Measurements from ENCODE around the gene CCL25. TPM values are rescaled to one million over a fixed set of nuclear protein-coding genes. Genes with fewer than 3 reads are reported as not detected.

Gene CCL25
- total and polyA plus RNA-seq, 2 donors (not counting 3 experiments of a cell fraction or from before 2014, with no cell fraction given): not detected

- no TSS peak for BruUV-seq (replicated peaks)
- intact Hi-C loops (cut with micrococcal nuclease): no loop called here
- H3K27me3 ChIP-seq (ENCODE audit: control insufficient read depth in 2 of 2, insufficient read depth in 2 of 2, low read length in 2 of 2): no peaks in the 10 kb centered on the region
- DNase-seq (ENCODE audit: low read depth, low spot score) (no peak), FAIRE-seq (no peak)
- no peak overlapping the region for H3K9ac ChIP-seq (replicated peaks; ENCODE audit: extremely low read depth, insufficient read depth, low read length)
- H3K9me3 ChIP-seq (replicated peaks; ENCODE audit: control insufficient read depth, insufficient read depth, low read length): no peaks in the 10 kb centered on the region
- no peaks in the 10 kb centered on the region for H3K4me1 ChIP-seq (ENCODE audit: control insufficient read depth, extremely low read depth, insufficient read depth, low read length)
- no peak overlapping the region for H3K27ac ChIP-seq (ENCODE audit: insufficient read depth, low read depth, low read length)
- H3K4me3 ChIP-seq (replicated peaks in 1 of 3; ENCODE audit: insufficient read depth in 1 of 3, low read depth in 1 of 3, low read length in 3 of 3): no peak overlapping the region
- dilution Hi-C loops (cut with MboI; ENCODE audit: extremely low pct_ligation_motif_present, low sequenced_read_pairs): no loop called here
- TF ChIP-seq CTCF (IDR thresholded peaks at IDR 0.05; ENCODE audit: extremely low read depth in 1 of 2, insufficient read depth in 1 of 2, low read depth in 1 of 2, low read length in 2 of 2) (no peak), FOS (IDR thresholded peaks at IDR 0.05; ENCODE audit: borderline replicate concordance, insufficient read depth, low read length) (no peak), POLR2A (IDR thresholded peaks at IDR 0.05; ENCODE audit: low read depth, low read length) (no peak), POLR2AphosphoS5 (IDR thresholded peaks at IDR 0.05; ENCODE audit: insufficient read depth, low read depth, low read length) (no peak), JUN (IDR thresholded peaks at IDR 0.05; ENCODE audit: borderline replicate concordance, insufficient read depth, insufficient read length, low read depth) (no peak), MYC (IDR thresholded peaks at IDR 0.05; ENCODE audit: low read depth, low read length) (no peak), EZH2 (IDR thresholded peaks at IDR 0.05; ENCODE audit: borderline replicate concordance, low read depth, low read length, severe bottlenecking) (no peak), GATA2 (IDR thresholded peaks at IDR 0.05; ENCODE audit: insufficient read depth, insufficient read length, low read depth, low read length) (no peak)
- TF ChIP-seq, protein P1, sequence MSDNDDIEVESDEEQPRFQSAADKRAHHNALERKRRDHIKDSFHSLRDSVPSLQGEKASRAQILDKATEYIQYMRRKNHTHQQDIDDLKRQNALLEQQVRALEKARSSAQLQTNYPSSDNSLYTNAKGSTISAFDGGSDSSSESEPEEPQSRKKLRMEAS (IDR thresholded peaks at IDR 0.05; ENCODE audit: insufficient read depth, insufficient read length): no peak
- H3K36me3 ChIP-seq (ENCODE audit: control insufficient read depth in 2 of 2, extremely low read depth in 1 of 2, insufficient read depth in 2 of 2, low read length in 2 of 2): no peaks in the 10 kb centered on the region
- no peaks in the 10 kb centered on the region for H4K20me1 ChIP-seq (replicated peaks; ENCODE audit: control insufficient read depth, extremely low read depth, insufficient read depth, low read length)
- H2AFZ ChIP-seq (ENCODE audit: low read depth, low read length): no peak overlapping the region
- CTCF ChIA-PET: no interaction called here
- no peaks in the 10 kb centered on the region for H3K79me2 ChIP-seq (ENCODE audit: control insufficient read depth, insufficient read depth, low read length)
- POLR2A ChIA-PET: no interaction called here
- H3K4me2 ChIP-seq (ENCODE audit: insufficient read depth, low read length): no peak overlapping the region
- no peaks in the 10 kb centered on the region for H3K9me1 ChIP-seq (replicated peaks; ENCODE audit: control insufficient read depth, extremely low read depth, insufficient read depth, low read length)
Measured at GRCh38 chr19:8083141-8083540, 30.6 kb downstream of the CCL25 start.

All from endothelial cell of umbilical vein (primary cell).